Measurements from ENCODE around the gene MT4.

The MT4 gene

DNA sequence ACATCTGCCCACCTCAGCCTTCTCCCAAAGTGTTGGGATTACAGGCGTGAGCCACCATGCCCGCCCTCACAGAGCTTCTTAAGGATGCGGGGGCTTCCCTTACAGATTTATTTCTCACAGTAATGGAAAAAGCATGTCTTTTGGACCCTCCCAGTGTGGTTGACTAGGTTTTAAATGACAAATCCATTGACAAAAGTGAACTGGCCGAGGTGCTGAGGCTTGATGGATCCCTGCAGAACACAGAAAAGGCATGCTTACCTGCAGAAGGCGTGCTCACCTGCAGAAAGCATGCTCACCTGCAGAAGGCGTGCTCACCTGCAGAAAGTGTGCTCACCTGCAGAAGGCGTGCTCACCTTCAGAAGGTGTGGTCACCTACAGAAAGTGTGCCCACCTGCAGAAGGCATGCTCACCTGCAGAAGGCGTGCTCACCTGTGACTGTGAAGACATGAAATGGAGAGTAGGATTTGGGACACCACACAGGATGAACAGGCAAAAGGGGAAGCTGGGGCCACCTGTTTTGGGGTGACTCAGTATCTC, 30.0 kb upstream of the MT4 start:
- Histone ChIP-seq H3K9me3 (ENCODE audit: control insufficient read depth, insufficient read depth, low read depth, low read length) (no peaks in the 10 kb centered on the region), H3K4me3 (ENCODE audit: low read depth, low read length) (no peak overlapping the region), H3K36me3 (ENCODE audit: control insufficient read depth in 2 of 2, insufficient read depth in 1 of 2, low read length in 2 of 2) (no peaks in the 10 kb centered on the region), H3K27ac (ENCODE audit: extremely low read depth, low read depth, low read length) (no peak overlapping the region), H3K4me1 (ENCODE audit: control insufficient read depth, insufficient read depth, low read length) (no peaks in the 10 kb centered on the region)
- no peak for TF ChIP-seq ZNF24 (tag by site-specific recombination; IDR thresholded peaks at IDR 0.05)
- ChIA-PET CTCF (interaction anchor here (0.7 kb wide), 2 partner anchors 16 to 44 kb away, joined by 3 to 4 read pairs; no protein-coding TSS in a partner anchor), POLR2A (no interaction called here)

DNA sequence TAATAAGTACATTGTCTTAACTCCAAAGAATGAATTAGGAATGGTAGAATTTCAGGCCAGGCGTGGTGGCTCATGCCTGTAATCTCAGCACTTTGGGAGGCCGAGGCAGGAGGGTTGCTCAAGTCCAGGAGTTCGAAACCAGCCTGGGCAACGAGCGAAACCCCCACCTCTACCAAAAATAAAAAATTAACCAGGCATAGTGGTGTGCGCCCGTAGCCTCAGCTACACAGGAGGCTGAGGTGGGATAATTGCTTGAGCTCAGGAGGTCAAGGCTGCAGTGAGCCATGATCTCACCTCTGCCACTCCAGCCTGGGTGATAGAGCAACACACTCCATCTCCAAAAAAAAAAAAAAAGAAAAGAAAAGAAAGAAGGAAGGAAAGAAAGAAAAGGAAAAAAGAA, 26.5 kb upstream of the MT4 start:
- no peaks in the 10 kb centered on the region for H3K4me1 ChIP-seq (ENCODE audit: control insufficient read depth, insufficient read depth, low read length)
- no peak for TF ChIP-seq ZNF549 (tag by site-specific recombination; IDR thresholded peaks at IDR 0.05)
- no peak for TF ChIP-seq ZNF37A (tag by site-specific recombination; IDR thresholded peaks at IDR 0.05)
- TF ChIP-seq, protein P1, sequence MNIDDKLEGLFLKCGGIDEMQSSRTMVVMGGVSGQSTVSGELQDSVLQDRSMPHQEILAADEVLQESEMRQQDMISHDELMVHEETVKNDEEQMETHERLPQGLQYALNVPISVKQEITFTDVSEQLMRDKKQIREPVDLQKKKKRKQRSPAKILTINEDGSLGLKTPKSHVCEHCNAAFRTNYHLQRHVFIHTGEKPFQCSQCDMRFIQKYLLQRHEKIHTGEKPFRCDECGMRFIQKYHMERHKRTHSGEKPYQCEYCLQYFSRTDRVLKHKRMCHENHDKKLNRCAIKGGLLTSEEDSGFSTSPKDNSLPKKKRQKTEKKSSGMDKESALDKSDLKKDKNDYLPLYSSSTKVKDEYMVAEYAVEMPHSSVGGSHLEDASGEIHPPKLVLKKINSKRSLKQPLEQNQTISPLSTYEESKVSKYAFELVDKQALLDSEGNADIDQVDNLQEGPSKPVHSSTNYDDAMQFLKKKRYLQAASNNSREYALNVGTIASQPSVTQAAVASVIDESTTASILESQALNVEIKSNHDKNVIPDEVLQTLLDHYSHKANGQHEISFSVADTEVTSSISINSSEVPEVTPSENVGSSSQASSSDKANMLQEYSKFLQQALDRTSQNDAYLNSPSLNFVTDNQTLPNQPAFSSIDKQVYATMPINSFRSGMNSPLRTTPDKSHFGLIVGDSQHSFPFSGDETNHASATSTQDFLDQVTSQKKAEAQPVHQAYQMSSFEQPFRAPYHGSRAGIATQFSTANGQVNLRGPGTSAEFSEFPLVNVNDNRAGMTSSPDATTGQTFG (tag by site-specific recombination; IDR thresholded peaks at IDR 0.05; ENCODE audit: borderline replicate concordance) = no peak
- TF ChIP-seq ZFP37 (tag by site-specific recombination; IDR thresholded peaks at IDR 0.05) = no peak
- no peak for TF ChIP-seq BCL11A (tag by site-specific recombination; IDR thresholded peaks at IDR 0.05; ENCODE audit: low read depth)
- TF ChIP-seq ZBTB48 (tag by site-specific recombination; IDR thresholded peaks at IDR 0.05) = no peak
- no peak for TF ChIP-seq ZNF610 (tag by site-specific recombination; IDR thresholded peaks at IDR 0.05; ENCODE audit: borderline replicate concordance)
- TF ChIP-seq ZNF221 (tag by site-specific recombination; IDR thresholded peaks at IDR 0.05; ENCODE audit: borderline replicate concordance) = no peak
- TF ChIP-seq, protein P2, sequence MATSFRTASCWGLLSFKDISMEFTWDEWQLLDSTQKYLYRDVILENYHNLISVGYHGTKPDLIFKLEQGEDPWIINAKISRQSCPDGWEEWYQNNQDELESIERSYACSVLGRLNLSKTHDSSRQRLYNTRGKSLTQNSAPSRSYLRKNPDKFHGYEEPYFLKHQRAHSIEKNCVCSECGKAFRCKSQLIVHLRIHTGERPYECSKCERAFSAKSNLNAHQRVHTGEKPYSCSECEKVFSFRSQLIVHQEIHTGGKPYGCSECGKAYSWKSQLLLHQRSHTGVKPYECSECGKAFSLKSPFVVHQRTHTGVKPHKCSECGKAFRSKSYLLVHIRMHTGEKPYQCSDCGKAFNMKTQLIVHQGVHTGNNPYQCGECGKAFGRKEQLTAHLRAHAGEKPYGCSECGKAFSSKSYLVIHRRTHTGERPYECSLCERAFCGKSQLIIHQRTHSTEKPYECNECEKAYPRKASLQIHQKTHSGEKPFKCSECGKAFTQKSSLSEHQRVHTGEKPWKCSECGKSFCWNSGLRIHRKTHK (tag by site-specific recombination; IDR thresholded peaks at IDR 0.05) = no peak
- POLR2A ChIA-PET = no interaction called here
- H3K27ac ChIP-seq (ENCODE audit: extremely low read depth, low read depth, low read length) = no peak overlapping the region
- H3K36me3 ChIP-seq (ENCODE audit: control insufficient read depth in 2 of 2, insufficient read depth in 1 of 2, low read length in 2 of 2) = no peaks in the 10 kb centered on the region
- no peak overlapping the region for H3K4me3 ChIP-seq (ENCODE audit: low read depth, low read length)
- no peaks in the 10 kb centered on the region for H3K9me3 ChIP-seq (ENCODE audit: control insufficient read depth, insufficient read depth, low read depth, low read length)
- CTCF ChIA-PET = no interaction called here

- no peak for TF ChIP-seq ZNF248 (tag by site-specific recombination; IDR thresholded peaks at IDR 0.05)
- no peak for TF ChIP-seq ZNF513 (tag by site-specific recombination; IDR thresholded peaks at IDR 0.05)
- no peak for TF ChIP-seq ZNF585B (tag by site-specific recombination; IDR thresholded peaks at IDR 0.05)
- TF ChIP-seq ZNF560 (tag by site-specific recombination; IDR thresholded peaks at IDR 0.05; ENCODE audit: borderline replicate concordance) = no peak
- no peak for TF ChIP-seq ZNF571 (tag by site-specific recombination; IDR thresholded peaks at IDR 0.05)
- no peak for TF ChIP-seq ZNF658 (tag by site-specific recombination; IDR thresholded peaks at IDR 0.05)
- TF ChIP-seq ZNF529 (tag by site-specific recombination; IDR thresholded peaks at IDR 0.05; ENCODE audit: insufficient replicate concordance) = no peak
- TF ChIP-seq ZNF660 (tag by site-specific recombination; IDR thresholded peaks at IDR 0.05) = no peak
- TF ChIP-seq MEIS1 (CRISPR knock-in tag; IDR thresholded peaks at IDR 0.05; ENCODE audit: borderline replicate concordance) = no peak
- TF ChIP-seq SP3 (tag by site-specific recombination; IDR thresholded peaks at IDR 0.05) = no peak
- TF ChIP-seq, protein P3, sequence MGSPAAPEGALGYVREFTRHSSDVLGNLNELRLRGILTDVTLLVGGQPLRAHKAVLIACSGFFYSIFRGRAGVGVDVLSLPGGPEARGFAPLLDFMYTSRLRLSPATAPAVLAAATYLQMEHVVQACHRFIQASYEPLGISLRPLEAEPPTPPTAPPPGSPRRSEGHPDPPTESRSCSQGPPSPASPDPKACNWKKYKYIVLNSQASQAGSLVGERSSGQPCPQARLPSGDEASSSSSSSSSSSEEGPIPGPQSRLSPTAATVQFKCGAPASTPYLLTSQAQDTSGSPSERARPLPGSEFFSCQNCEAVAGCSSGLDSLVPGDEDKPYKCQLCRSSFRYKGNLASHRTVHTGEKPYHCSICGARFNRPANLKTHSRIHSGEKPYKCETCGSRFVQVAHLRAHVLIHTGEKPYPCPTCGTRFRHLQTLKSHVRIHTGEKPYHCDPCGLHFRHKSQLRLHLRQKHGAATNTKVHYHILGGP (tag by site-specific recombination; IDR thresholded peaks at IDR 0.05) = no peak
- TF ChIP-seq ZNF777 (tag by site-specific recombination; IDR thresholded peaks at IDR 0.05; ENCODE audit: borderline replicate concordance) = no peak
- TF ChIP-seq ZNF155 (tag by site-specific recombination; IDR thresholded peaks at IDR 0.05) = no peak
- no peak for TF ChIP-seq ZNF132 (tag by site-specific recombination; IDR thresholded peaks at IDR 0.05; ENCODE audit: borderline replicate concordance)
- Histone ChIP-seq H3K36me3 (ENCODE audit: control insufficient read depth in 2 of 2, insufficient read depth in 1 of 2, low read length in 2 of 2) (no peaks in the 10 kb centered on the region), H3K9me3 (ENCODE audit: control insufficient read depth, insufficient read depth, low read depth, low read length) (no peaks in the 10 kb centered on the region), H3K4me3 (ENCODE audit: low read depth, low read length) (no peak overlapping the region), H3K27ac (ENCODE audit: extremely low read depth, low read depth, low read length) (no peak overlapping the region), H3K4me1 (ENCODE audit: control insufficient read depth, insufficient read depth, low read length) (no peaks in the 10 kb centered on the region)
- POLR2A ChIA-PET = no interaction called here
- CTCF ChIA-PET = no interaction called here
These were observed 25.2 kb upstream of the MT4 start for GRCh38 chr16:56539656-56540055.
